Heart left ventricle (tissue), 13 donors: ENCODE results near the gene UQCRC1.

ENCODE experiments used
- POLR2A ChIP-seq, 2 donors: fragments of 450-650 bp; IDR thresholded peaks; one replicate each; pipeline ENCODE4 v1.6.1; 2017; ENCODE audit warnings: antibody characterized with exemption in 2 of 2, mild to moderate bottlenecking in 2 of 2, moderate library complexity in 2 of 2
- TF ChIP-seq, protein P1 (sequence below), 12 donors: fragments of 200-600 bp; sonication (generic) in 4 of 12; IDR thresholded peaks; one replicate each; pipeline versions ENCODE4 v1.5.0 to v1.8.0; 2018 to 2022; ENCODE audit warnings: antibody characterized with exemption in 12 of 12, mild to moderate bottlenecking in 5 of 12
- donor health status: ischemic (EF 13 %, LVEDD 7.1; RV severe dilation, severe dysfunction).
- donor health status: DM: no; HTN: yes; CAD: no.
- donor health status: DM: no; HTN: no; CAD: no.
- donor health status: ischemic (EF 25% LVEDD 6.9; RV normal size, moderate dysfunction).
- donor health status: ischemic (EF 25% LVEDD 5.7; RV mildly dilated, moderate dysfunction).
- donor health status: ischemic (EF 35%, LVEDD 5.7; RV mildly dilated, moderate dysfunction).
- donor health status: nonischemic (EF 11% LVEDD 7.7; RV severe dilation, severe dysfunction).
- donor health status: DM: yes; HTN: yes; CAD: no.
- donor health status: PGD.
- donor health status: ischemic (EF 29% LVEDD 5.4; RV normal size, mild dysfunction).
- donor health status: nonischemic (EF 23%, LVEDD 6.1; RV moderate dilation, normal function).

DNA sequence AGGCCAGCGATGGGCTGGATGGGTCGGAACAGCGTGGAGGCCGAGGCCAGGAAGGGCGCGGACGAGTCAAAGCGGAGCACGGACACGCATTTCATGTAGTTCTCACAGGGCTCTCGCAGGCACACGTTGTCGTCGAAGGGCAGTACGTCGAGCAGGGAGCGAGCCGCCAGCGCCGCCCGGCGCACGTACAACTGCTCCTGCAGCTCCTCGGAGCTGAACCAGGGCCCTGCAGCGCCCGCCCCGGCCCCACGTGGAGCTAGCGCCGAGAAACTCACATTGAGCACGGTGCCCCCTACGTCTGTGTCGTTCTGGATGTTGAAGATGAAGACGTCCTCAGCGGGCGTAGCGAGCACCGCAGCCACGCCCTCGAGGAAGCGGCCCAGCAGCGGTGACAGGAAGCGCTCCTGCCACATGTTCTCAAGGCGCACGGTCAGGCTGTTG lies 47.4 kb upstream of the UQCRC1 start:
- TF ChIP-seq, protein P1, sequence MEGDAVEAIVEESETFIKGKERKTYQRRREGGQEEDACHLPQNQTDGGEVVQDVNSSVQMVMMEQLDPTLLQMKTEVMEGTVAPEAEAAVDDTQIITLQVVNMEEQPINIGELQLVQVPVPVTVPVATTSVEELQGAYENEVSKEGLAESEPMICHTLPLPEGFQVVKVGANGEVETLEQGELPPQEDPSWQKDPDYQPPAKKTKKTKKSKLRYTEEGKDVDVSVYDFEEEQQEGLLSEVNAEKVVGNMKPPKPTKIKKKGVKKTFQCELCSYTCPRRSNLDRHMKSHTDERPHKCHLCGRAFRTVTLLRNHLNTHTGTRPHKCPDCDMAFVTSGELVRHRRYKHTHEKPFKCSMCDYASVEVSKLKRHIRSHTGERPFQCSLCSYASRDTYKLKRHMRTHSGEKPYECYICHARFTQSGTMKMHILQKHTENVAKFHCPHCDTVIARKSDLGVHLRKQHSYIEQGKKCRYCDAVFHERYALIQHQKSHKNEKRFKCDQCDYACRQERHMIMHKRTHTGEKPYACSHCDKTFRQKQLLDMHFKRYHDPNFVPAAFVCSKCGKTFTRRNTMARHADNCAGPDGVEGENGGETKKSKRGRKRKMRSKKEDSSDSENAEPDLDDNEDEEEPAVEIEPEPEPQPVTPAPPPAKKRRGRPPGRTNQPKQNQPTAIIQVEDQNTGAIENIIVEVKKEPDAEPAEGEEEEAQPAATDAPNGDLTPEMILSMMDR (IDR thresholded peaks at IDR 0.05), result no peak
- no peak for TF ChIP-seq POLR2A (IDR thresholded peaks at IDR 0.05)
